8988T (cell line): ENCODE results near the gene AGAP1.
"Not testable (repeated sequence)": the region's sequence is repeated elsewhere in the genome, so short reads cannot be mapped to it uniquely, and the experiment has no call there.

Source experiments
- DNase-seq: peaks from one replicate; pipeline ENCODE4 v3.0.0; 2011

AGAP1 gene

GRCh38 chr2:235747786-235748091 is 253.9 kb downstream of the AGAP1 start:
- DNase-seq, result no peak

GRCh38 chr2:235749121-235749770 is 255.4 kb downstream of the AGAP1 start:
- DNase-seq, result no peak

GRCh38 chr2:235749771-235750160 is 255.9 kb downstream of the AGAP1 start:
- no peak for DNase-seq

- DNase-seq, result no peak
These were observed 259.0 kb downstream of the AGAP1 start for GRCh38 chr2:235752846-235753245.

GRCh38 chr2:235754357-235755207 is 260.7 kb downstream of the AGAP1 start:
- no peak for DNase-seq

GRCh38 chr2:235756491-235756890 is 262.6 kb downstream of the AGAP1 start:
- DNase-seq, result no peak

GRCh38 chr2:235757212-235757611 is 263.4 kb downstream of the AGAP1 start:
- DNase-seq, result no peak

- no peak for DNase-seq
These were observed 263.8 kb downstream of the AGAP1 start for GRCh38 chr2:235757640-235758039.

- no peak for DNase-seq
These were observed 269.2 kb downstream of the AGAP1 start for GRCh38 chr2:235762832-235763598.

GRCh38 chr2:235763816-235764215 is 270.0 kb downstream of the AGAP1 start:
- no peak for DNase-seq

- DNase-seq, result not testable (repeated sequence)
These were observed 270.6 kb downstream of the AGAP1 start for GRCh38 chr2:235764478-235764877.

GRCh38 chr2:235765181-235765820 is 271.5 kb downstream of the AGAP1 start:
- no peak for DNase-seq

- peak; percentile 50 for DNase-seq
These were observed 272.4 kb downstream of the AGAP1 start for GRCh38 chr2:235766278-235766677.

- no peak for DNase-seq
These were observed 274.8 kb downstream of the AGAP1 start for GRCh38 chr2:235768606-235769005.

GRCh38 chr2:235769046-235769445 is 275.2 kb downstream of the AGAP1 start:
- DNase-seq, result no peak

- no peak for DNase-seq
These were observed 277.3 kb downstream of the AGAP1 start for GRCh38 chr2:235770909-235771820.

- no peak for DNase-seq
These were observed 279.5 kb downstream of the AGAP1 start for GRCh38 chr2:235773188-235773928.

GRCh38 chr2:235774153-235774870 is 280.5 kb downstream of the AGAP1 start:
- no peak for DNase-seq

GRCh38 chr2:235776531-235776930 is 282.7 kb downstream of the AGAP1 start:
- DNase-seq, result no peak

- peak; percentile 67 for DNase-seq
These were observed 285.6 kb downstream of the AGAP1 start for GRCh38 chr2:235779444-235779896.

- DNase-seq, result no peak
These were observed 286.6 kb downstream of the AGAP1 start for GRCh38 chr2:235780401-235780800.
